IMR-90 (cell line): Measurements from ENCODE around the gene SLC35F3. TPM values are rescaled to one million over a fixed set of nuclear protein-coding genes. Genes with fewer than 3 reads are reported as not detected.

Experiments used
- ATAC-seq: fragments of 200-7000 bp; cut with Tn5 transposase; 2 replicates; pipeline ENCODE4 v1.9.1; 2020; ENCODE audit warnings: low read depth, mild to moderate bottlenecking, moderate library complexity
- BruUV-seq: library from RNA; stranded (reverse); fragments of 400-500 nt; replicated peaks from 2 replicates; lab custom pipeline; 2021; lab: Mats Ljungman, UMichigan
- CTCF ChIA-PET: fragments of 300-600 bp; formaldehyde crosslinking; extraction: SDS; loops from one replicate; lab custom pipeline; 2021; ENCODE audit warnings: antibody characterized with exemption; lab: Yijun Ruan, JAX
- POLR2A ChIA-PET: fragments of 300-600 bp; sonication (Branson Sonifier 250); formaldehyde crosslinking; loops from one replicate; lab custom pipeline; 2022; ENCODE audit warnings: antibody characterized with exemption; ENCODE audit not compliant: unreplicated experiment; lab: Charles Lee
- DNase-seq: peaks from one replicate; pipeline ENCODE4 v3.0.0; 2013
- H2AFZ ChIP-seq: replicated peaks from 2 replicates; pipeline ENCODE3; 2013; ENCODE audit warnings: low read length, mild to moderate bottlenecking; ENCODE audit not compliant: poor library complexity
- H2AK5ac ChIP-seq: 2 replicates; pipeline ENCODE4 v1.6.1; 2013; ENCODE audit warnings: low read depth, low read length, inconsistent platforms
- H2AK9ac ChIP-seq: replicated peaks from 2 replicates; pipeline ENCODE3; 2013; ENCODE audit warnings: mild to moderate bottlenecking, low read depth, low read length, moderate library complexity; ENCODE audit not compliant: poor library complexity
- H2BK120ac ChIP-seq: 2 replicates; pipeline ENCODE4 v1.6.1; 2013; ENCODE audit warnings: low read depth, low read length, inconsistent platforms
- H2BK15ac ChIP-seq: 3 replicates; pipeline ENCODE4 v1.6.1; 2013; ENCODE audit warnings: low read depth, low read length, inconsistent platforms
- H2BK20ac ChIP-seq: 2 replicates; pipeline ENCODE4 v1.6.1; 2013; ENCODE audit warnings: low read depth, mild to moderate bottlenecking, inconsistent platforms, low read length, moderate library complexity
- H2BK5ac ChIP-seq: 2 replicates; pipeline ENCODE4 v1.6.1; 2013; ENCODE audit warnings: mild to moderate bottlenecking, low read depth, low read length, inconsistent platforms; ENCODE audit not compliant: poor library complexity, severe bottlenecking
- H3K14ac ChIP-seq: replicated peaks from 2 replicates; pipeline ENCODE4 v1.6.1; 2013; ENCODE audit warnings: low read depth, low read length, inconsistent platforms
- H3K18ac ChIP-seq: 2 replicates; pipeline ENCODE4 v1.6.1; 2013; ENCODE audit warnings: low read depth, low read length, control low read depth
- H3K23ac ChIP-seq: 2 replicates; pipeline ENCODE4 v1.6.1; 2013; ENCODE audit warnings: low read depth, low read length, inconsistent platforms
- H3K27ac ChIP-seq: 2 replicates; pipeline ENCODE4 v1.5.1; 2013; ENCODE audit warnings: mild to moderate bottlenecking, control low read depth, low read length; ENCODE audit not compliant: insufficient read depth
- H3K27me3 ChIP-seq: 2 replicates; pipeline ENCODE4 v1.6.1; 2013; ENCODE audit warnings: low read length; ENCODE audit not compliant: control insufficient read depth, insufficient read depth
- H3K36me3 ChIP-seq: 2 replicates; pipeline ENCODE4 v1.6.1; 2013; ENCODE audit warnings: low read length, mixed read lengths; ENCODE audit not compliant: control insufficient read depth, insufficient read depth
- H3K4ac ChIP-seq: 2 replicates; pipeline ENCODE4 v1.6.1; 2013; ENCODE audit warnings: low read depth, low read length, inconsistent platforms
- H3K4me1 ChIP-seq: 2 replicates; pipeline ENCODE4 v1.6.1; 2013; ENCODE audit warnings: low read length, mixed read lengths; ENCODE audit not compliant: control insufficient read depth, insufficient read depth
- H3K4me2 ChIP-seq: 2 replicates; pipeline ENCODE4 v1.6.1; 2013; ENCODE audit warnings: low read depth, mild to moderate bottlenecking, control low read depth, low read length, moderate library complexity
- H3K4me3 ChIP-seq: 2 replicates; pipeline ENCODE4 v1.5.1; 2013; ENCODE audit warnings: low read depth, mild to moderate bottlenecking, control low read depth, low read length, moderate library complexity; ENCODE audit not compliant: insufficient read depth
- H3K56ac ChIP-seq: 2 replicates; pipeline ENCODE4 v1.6.1; 2013; ENCODE audit warnings: low read length, inconsistent platforms; ENCODE audit not compliant: insufficient read depth; ENCODE audit errors: extremely low read depth
- H3K79me1 ChIP-seq, 2 experiments: 2 replicates each; pipeline ENCODE4 v1.6.1; 2013; ENCODE audit warnings: low read length in 2 of 2, inconsistent platforms in 1 of 2, low read depth in 1 of 2
- H3K9ac ChIP-seq: 2 replicates; pipeline ENCODE4 v1.6.1; 2013; ENCODE audit warnings: low read depth, low read length, control low read depth
- H3K9me1 ChIP-seq: 2 replicates; pipeline ENCODE4 v1.6.1; 2013; ENCODE audit warnings: low read length, inconsistent platforms; ENCODE audit not compliant: insufficient read depth
- H3K9me3 ChIP-seq: 2 replicates; pipeline ENCODE4 v1.6.1; 2013; ENCODE audit warnings: low read length; ENCODE audit not compliant: control insufficient read depth, insufficient read depth
- H4K20me1 ChIP-seq: 2 replicates; pipeline ENCODE4 v1.6.1; 2013; ENCODE audit warnings: low read length, inconsistent platforms; ENCODE audit not compliant: insufficient read depth
- H4K5ac ChIP-seq: 2 replicates; pipeline ENCODE4 v1.6.1; 2013; ENCODE audit warnings: mild to moderate bottlenecking, low read depth, low read length, control low read depth
- H4K8ac ChIP-seq, 2 experiments: 2 replicates each; pipeline ENCODE4 v1.6.1; 2013; ENCODE audit warnings: low read depth in 2 of 2, low read length in 2 of 2, control low read depth in 1 of 2, inconsistent platforms in 1 of 2
- H4K91ac ChIP-seq: 2 replicates; pipeline ENCODE4 v1.6.1; 2013; ENCODE audit warnings: low read depth, low read length, inconsistent platforms; ENCODE audit not compliant: insufficient read depth
- BHLHE40 ChIP-seq: fragments of 150-350 bp; IDR thresholded peaks from 2 replicates; pipeline ENCODE4 v1.6.1; 2016; ENCODE audit warnings: mild to moderate bottlenecking, low read depth, low read length
- CEBPB ChIP-seq: IDR thresholded peaks from 2 replicates; pipeline ENCODE4 v1.6.1; 2012; ENCODE audit warnings: low read depth, low read length, improper control_type of control experiment
- CHD1 ChIP-seq: IDR thresholded peaks from 2 replicates; pipeline ENCODE4 v1.6.1; 2012; ENCODE audit warnings: low read depth, low read length, improper control_type of control experiment
- FOS ChIP-seq: fragments of 150-350 bp; IDR thresholded peaks from 2 replicates; pipeline ENCODE4 v1.6.1; 2016; ENCODE audit warnings: low read depth, low read length
- MAFK ChIP-seq: IDR thresholded peaks from 2 replicates; pipeline ENCODE4 v1.6.1; 2012; ENCODE audit warnings: low read depth, low read length, improper control_type of control experiment
- MAZ ChIP-seq: IDR thresholded peaks from 2 replicates; pipeline ENCODE4 v1.6.1; 2012; ENCODE audit warnings: low read depth, mild to moderate bottlenecking, low read length, improper control_type of control experiment, moderate library complexity, borderline replicate concordance
- MXI1 ChIP-seq: IDR thresholded peaks from 2 replicates; pipeline ENCODE4 v1.6.1; 2012; ENCODE audit warnings: low read depth, mild to moderate bottlenecking, low read length, moderate library complexity, borderline replicate concordance
- NFE2L2 ChIP-seq: fragments of 150-350 bp; IDR thresholded peaks from 2 replicates; pipeline ENCODE4 v1.6.1; 2016; ENCODE audit warnings: low read depth, mild to moderate bottlenecking, low read length
- POLR2A ChIP-seq: IDR thresholded peaks from 2 replicates; pipeline ENCODE4 v1.6.1; 2012; ENCODE audit warnings: mild to moderate bottlenecking, low read depth, low read length
- RAD21 ChIP-seq: IDR thresholded peaks from 2 replicates; pipeline ENCODE4 v1.6.1; 2012; ENCODE audit warnings: low read length, improper control_type of control experiment
- RCOR1 ChIP-seq: IDR thresholded peaks from 2 replicates; pipeline ENCODE4 v1.6.1; 2012; ENCODE audit warnings: mild to moderate bottlenecking, low read length, improper control_type of control experiment; ENCODE audit not compliant: insufficient replicate concordance
- RFX5 ChIP-seq: IDR thresholded peaks from 2 replicates; pipeline ENCODE4 v1.8.0; 2012; ENCODE audit warnings: low read depth, mild to moderate bottlenecking, low read length, moderate library complexity
- SMC3 ChIP-seq: fragments of 150-350 bp; IDR thresholded peaks from 2 replicates; pipeline ENCODE4 v1.6.1; 2016; ENCODE audit warnings: low read depth, mild to moderate bottlenecking, antibody characterized with exemption, low read length, moderate library complexity
- USF2 ChIP-seq: fragments of 150-350 bp; IDR thresholded peaks from 2 replicates; pipeline ENCODE4 v1.6.1; 2017; ENCODE audit warnings: mild to moderate bottlenecking, antibody characterized with exemption, low read length, low read depth
- WGBS, 2 experiments: methylation state at CpG; one replicate each; pipeline versions ENCODE4 v1.1.5 to v1.1.7; 2013; ENCODE audit warnings: missing lambda C conversion rate in 2 of 2; ENCODE audit not compliant: insufficient read length in 1 of 2; ENCODE audit errors: extremely low coverage in 2 of 2; 5-methylcytosine and 5-hydroxymethylcytosine counted together
- dilution Hi-C: fragments of 300-500 bp; cut with HindIII; formaldehyde crosslinking; loops from one replicate; pipeline ENCODE4 v1.14.3; 2018; ENCODE audit warnings: low sequenced_read_pairs; ENCODE audit not compliant: unreplicated experiment
- in situ Hi-C: fragments of 300-500 bp; cut with MboI; formaldehyde crosslinking; loops from 3 replicates; pipeline ENCODE4 v1.14.3; 2019; ENCODE audit warnings: low sequenced_read_pairs, inconsistent platforms, mixed read lengths
- intact Hi-C: fragments of 100-400 bp; cut with micrococcal nuclease; formaldehyde crosslinking; loops from 2 replicates; pipeline ENCODE4 v1.10.0; 2022
- polyA plus RNA-seq, 3 experiments: library from polyadenylated mRNA; depleted of rRNA; stranded (reverse); fragments of >200 nt; gene quantifications; 2 replicates each; pipeline ENCODE4 v1.2.3, GENCODE V29; 2012; ENCODE audit warnings: low replicate concordance in 1 of 3
- total RNA-seq: library from RNA; depleted of rRNA; stranded (reverse); fragments of >200 nt; gene quantifications from 2 replicates; pipeline ENCODE4 v1.2.3, GENCODE V29; 2012
- TF ChIP-seq, protein P1 (sequence below): fragments of 150-350 bp; IDR thresholded peaks from 2 replicates; pipeline ENCODE4 v1.6.1; 2016; ENCODE audit warnings: low read depth, mild to moderate bottlenecking, low read length, moderate library complexity, borderline replicate concordance
- TF ChIP-seq, protein P2 (sequence below): conservative IDR thresholded peaks from 2 replicates; pipeline ENCODE4 v1.5.1; 2012; ENCODE audit warnings: mild to moderate bottlenecking, low read depth, low read length, improper control_type of control experiment

Gene SLC35F3
- total and polyA plus RNA-seq, 2 of the 4 experiments (the other 2 are of a cell fraction): under 0.01 to 0.17 TPM

DNA sequence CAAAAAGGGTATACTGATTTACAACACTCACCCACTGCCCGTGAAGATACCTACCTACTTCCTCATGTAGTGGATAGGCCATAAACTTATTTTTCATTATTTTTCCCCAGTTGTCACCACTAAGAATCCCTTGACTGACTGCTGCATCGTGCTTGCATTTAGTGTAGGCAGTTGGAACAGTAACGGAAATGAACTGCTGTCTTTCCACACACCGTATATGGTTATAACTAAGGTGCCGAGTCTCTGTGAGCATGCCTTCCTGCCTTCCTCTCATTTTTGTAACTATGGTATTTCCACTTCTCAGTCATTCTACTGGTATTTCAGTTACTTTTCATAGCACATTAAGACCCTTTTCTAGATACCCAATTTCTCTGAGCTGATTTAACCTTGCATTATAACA is 36.4 kb downstream of the SLC35F3 start:
- no peak for DNase-seq
- no TSS peak for BruUV-seq
- Histone ChIP-seq H2BK20ac (no peak overlapping the region), H2AK9ac (no peak overlapping the region), H4K20me1 (no peaks in the 10 kb centered on the region), H3K4me2 (no peak overlapping the region), H3K9me1 (no peaks in the 10 kb centered on the region), H3K14ac (no peak overlapping the region), H3K36me3 (no peaks in the 10 kb centered on the region), H3K4me1 (no peaks in the 10 kb centered on the region), H4K5ac (no peak overlapping the region), H2BK120ac (no peak overlapping the region), H2BK5ac (no peak overlapping the region), H3K4ac (no peak overlapping the region), H3K9ac (no peak overlapping the region), H4K91ac (no peak overlapping the region), H3K79me1 (no peaks in the 10 kb centered on the region), H4K8ac (no peak overlapping the region), H2BK15ac (no peak overlapping the region), H3K4me3 (no peak overlapping the region), H3K23ac (no peak overlapping the region), H2AFZ (no peak overlapping the region), H3K27me3 (no peaks in the 10 kb centered on the region), H3K27ac (no peak overlapping the region), H3K9me3 (peaks cover 5% of the 10 kb centered on the region; the same call in 1 of the 2 replicates), H3K18ac (no peak overlapping the region), H3K56ac (no peak overlapping the region), H2AK5ac (no peak overlapping the region)
- 84% methylated on average over 3 of the region's 5 CpGs; no CpG with 5 or more reads in 1 of the 2 experiments for WGBS, 2 experiments
- in situ Hi-C loops (no loop called here), dilution Hi-C loops (no loop called here), intact Hi-C loops (no loop called here)
- ChIA-PET CTCF (no interaction called here), POLR2A (no interaction called here)
- ATAC-seq: no peak
- TF ChIP-seq RAD21 (no peak), BHLHE40 (no peak), MAFK (no peak), USF2 (no peak), MXI1 (no peak), RCOR1 (no peak), MAZ (no peak), RFX5 (no peak), CEBPB (no peak), CHD1 (no peak), FOS (no peak), SMC3 (no peak), NFE2L2 (no peak), POLR2A (no peak)
- TF ChIP-seq, protein P1, sequence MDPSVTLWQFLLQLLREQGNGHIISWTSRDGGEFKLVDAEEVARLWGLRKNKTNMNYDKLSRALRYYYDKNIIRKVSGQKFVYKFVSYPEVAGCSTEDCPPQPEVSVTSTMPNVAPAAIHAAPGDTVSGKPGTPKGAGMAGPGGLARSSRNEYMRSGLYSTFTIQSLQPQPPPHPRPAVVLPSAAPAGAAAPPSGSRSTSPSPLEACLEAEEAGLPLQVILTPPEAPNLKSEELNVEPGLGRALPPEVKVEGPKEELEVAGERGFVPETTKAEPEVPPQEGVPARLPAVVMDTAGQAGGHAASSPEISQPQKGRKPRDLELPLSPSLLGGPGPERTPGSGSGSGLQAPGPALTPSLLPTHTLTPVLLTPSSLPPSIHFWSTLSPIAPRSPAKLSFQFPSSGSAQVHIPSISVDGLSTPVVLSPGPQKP: no peak
- TF ChIP-seq, protein P2, sequence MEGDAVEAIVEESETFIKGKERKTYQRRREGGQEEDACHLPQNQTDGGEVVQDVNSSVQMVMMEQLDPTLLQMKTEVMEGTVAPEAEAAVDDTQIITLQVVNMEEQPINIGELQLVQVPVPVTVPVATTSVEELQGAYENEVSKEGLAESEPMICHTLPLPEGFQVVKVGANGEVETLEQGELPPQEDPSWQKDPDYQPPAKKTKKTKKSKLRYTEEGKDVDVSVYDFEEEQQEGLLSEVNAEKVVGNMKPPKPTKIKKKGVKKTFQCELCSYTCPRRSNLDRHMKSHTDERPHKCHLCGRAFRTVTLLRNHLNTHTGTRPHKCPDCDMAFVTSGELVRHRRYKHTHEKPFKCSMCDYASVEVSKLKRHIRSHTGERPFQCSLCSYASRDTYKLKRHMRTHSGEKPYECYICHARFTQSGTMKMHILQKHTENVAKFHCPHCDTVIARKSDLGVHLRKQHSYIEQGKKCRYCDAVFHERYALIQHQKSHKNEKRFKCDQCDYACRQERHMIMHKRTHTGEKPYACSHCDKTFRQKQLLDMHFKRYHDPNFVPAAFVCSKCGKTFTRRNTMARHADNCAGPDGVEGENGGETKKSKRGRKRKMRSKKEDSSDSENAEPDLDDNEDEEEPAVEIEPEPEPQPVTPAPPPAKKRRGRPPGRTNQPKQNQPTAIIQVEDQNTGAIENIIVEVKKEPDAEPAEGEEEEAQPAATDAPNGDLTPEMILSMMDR: no peak
